GM20431 (cell line): ENCODE results near the gene TMEFF2.

Experiments
- in situ Hi-C: fragments of 300-500 bp; cut with MseI, MboI; formaldehyde crosslinking; loops from one replicate; pipeline ENCODE4 v1.15.0; 2020; ENCODE audit warnings: low sequenced_read_pairs; ENCODE audit not compliant: unreplicated experiment

The TMEFF2 gene

DNA sequence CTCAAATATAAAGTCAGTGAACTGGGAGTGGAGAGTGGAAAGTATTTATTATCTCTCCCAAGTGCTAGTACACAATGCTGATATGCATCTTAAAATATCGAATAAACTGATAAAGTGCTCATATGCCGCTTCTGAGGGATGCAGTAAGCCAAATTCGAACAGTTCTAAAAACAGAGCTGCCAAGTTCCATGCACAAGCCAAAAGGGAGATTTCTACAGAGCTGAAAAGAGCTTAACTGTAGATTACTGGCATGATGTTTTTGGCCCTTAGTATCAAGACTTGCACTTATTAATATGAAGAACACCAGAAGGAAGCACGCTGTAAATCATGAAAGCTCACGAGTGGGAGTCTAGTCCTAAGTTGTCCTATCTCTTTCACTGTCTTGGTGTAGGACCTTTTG is 7.9 kb downstream of the TMEFF2 start:
- in situ Hi-C loops = no loop called here

DNA sequence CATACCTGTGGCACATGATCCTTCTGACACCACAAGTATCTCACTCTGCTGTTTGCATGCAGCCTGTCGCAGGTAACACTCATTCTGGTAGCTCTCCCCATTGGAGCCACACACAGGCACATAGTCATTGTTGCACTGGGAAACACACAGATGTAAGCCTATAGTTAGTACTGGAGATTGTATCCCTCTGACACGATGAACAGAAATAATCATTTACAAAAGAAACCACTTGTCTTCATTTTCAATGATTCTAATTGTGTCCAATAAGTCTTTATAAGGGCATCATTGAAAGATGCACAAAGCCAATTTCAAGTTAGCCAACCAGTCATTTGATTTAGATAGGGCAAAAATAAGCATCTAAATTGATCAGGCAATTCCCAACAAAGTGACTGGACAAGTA is 10.4 kb downstream of the TMEFF2 start:
- in situ Hi-C loops = no loop called here

DNA sequence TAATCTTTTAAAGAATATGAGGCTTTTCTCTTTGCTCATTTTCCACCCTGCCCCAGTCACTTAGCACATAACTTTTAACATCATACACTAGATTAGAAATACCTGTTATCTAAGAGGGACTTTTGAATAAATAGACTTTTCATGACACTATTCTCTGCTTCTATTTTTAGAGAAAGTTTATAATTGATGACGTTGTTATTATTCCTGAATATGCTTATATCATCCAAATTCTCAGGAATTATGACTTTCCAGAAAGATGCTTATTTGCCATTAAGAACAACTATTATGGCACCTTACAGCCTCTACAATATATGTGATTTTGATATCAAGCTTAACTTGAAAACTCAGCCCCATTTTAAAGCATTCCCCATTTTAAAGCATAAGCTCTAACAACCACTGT is 11.4 kb downstream of the TMEFF2 start:
- in situ Hi-C loops = no loop called here

DNA sequence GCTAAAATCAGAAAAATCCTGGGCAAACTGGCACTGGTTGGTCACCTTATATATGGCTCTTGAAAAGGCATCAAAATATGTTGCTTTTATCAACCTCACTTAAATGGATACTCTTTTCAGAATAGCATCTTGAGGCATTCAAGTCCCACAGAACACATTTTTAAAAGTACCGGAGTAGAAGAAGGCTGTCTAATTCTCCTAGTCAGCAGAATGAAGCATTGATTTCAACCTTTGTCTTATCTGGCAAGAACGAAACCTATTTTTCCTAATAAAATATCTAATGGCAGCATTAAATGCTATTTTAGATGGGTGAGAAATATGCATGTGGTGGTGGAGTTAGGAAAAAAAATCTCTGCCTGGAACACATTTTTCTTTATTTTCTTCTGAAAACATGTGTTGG is 27.8 kb downstream of the TMEFF2 start:
- in situ Hi-C loops = loop anchor here (10.0 to 25.0 kb wide), 2 partner anchors 355 to 602 kb away; no protein-coding TSS in a partner anchor

DNA sequence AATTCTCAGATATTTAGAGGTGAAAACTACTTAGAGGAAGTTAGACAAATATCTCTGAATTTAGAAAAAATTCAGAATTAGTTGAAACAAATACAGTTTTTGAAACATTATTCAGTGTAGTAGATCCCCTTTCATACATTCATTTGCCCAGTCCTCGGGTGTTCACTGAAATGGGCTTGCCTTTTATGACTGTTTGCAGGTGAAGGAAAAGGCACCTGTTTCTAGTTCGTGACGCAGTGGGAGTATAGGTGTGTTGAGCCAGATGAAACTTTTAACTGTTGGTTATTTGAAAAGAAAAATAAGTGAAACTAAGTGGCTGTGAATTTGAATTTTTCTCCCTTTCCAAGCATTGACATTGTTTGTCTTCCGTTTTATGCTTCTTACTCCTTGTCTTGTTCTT is 28.9 kb downstream of the TMEFF2 start:
- in situ Hi-C loops = loop anchor here (10.0 to 25.0 kb wide), 2 partner anchors 354 to 601 kb away; no protein-coding TSS in a partner anchor

DNA sequence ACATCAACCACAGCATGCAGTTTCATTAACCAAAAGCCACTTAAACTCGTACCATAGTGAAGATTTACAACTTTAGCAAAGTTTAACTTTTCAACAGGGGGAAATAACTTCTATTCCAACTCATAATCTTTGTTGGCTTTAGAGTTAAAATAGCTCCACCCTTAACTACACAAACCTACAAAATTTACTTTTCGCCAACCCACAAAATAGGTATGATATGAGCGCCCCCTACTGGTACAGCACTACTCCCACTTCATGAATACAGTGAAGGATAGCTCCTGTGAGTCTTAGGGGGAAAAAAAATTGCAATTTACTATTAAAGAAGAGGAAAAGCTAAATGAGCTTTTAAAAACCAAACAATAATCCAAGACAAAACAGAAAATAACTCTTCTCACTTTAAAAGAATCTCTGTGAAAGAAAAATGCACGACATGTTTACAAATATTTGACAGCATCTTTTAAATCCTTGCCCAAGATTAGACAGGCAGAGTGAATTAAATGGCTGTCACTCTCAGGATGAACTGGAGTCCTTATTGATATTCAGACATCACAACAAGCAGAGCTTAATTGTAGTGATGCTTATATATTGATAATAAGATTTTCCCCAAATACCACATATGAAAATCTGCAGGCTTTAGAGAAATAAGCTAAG is 32.2 kb downstream of the TMEFF2 start:
- in situ Hi-C loops = loop anchor here (10.0 to 25.0 kb wide), 2 partner anchors 350 to 598 kb away; no protein-coding TSS in a partner anchor

DNA sequence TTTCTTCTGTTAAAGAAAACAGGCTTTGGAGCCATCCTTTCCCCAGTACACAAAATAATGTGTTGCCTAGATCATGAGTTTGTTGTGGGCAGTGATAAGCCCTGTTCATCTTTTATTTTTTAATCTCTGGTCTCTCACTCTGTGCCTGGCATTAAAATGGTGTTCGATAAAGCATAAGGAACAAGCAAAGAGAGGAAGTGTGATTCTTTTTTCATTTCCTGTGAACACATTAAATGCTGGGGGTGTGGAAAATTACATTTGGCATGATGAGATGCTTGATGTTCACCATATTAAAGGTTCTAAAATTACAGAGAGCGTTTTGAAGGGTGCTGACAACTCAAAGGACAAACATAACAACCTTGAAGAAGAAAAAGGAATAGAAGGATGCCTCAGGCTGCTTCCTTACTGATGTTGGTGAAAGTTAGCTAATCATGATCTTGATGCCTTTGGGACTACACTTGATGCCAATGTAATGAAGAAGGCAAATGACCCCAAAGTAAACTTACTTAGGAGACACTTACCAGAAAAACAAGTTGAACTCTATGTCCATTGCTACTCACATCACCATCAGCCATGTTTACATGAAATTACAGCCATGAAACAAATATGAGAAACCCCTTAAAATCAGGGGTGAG is 33.0 kb downstream of the TMEFF2 start:
- in situ Hi-C loops = loop anchor here (10.0 to 25.0 kb wide), 2 partner anchors 349 to 597 kb away; no protein-coding TSS in a partner anchor

GRCh38 chr2:192159736-192160135 is 35.0 kb downstream of the TMEFF2 start:
- in situ Hi-C loops = loop anchor here (10.0 to 25.0 kb wide), 2 partner anchors 347 to 595 kb away; no protein-coding TSS in a partner anchor

DNA sequence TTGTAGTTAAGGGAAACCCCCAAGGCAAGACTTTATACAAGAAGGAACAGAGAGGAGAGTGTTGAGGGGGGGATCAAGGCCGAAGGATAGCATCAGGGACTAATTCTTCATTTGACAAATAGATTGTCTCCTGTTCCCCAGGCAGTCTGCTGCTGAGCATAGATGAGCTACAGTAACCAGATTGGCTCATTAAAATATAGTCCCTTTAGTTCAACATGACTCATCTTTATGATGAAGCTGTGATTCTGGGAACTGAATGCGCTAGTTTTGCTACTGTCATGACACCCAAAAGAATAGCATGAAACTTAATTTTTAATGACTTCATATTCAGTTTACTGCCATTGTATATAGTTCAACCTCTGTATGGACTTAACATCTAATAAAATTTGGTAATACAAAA is 35.5 kb downstream of the TMEFF2 start:
- in situ Hi-C loops = loop anchor here (25.0 kb wide), 1 partner anchor 347 kb away; no protein-coding TSS in a partner anchor

- in situ Hi-C loops = loop anchor here (25.0 kb wide), 1 partner anchor 345 kb away; no protein-coding TSS in a partner anchor
These were observed 37.0 kb downstream of the TMEFF2 start for GRCh38 chr2:192157776-192158175.

DNA sequence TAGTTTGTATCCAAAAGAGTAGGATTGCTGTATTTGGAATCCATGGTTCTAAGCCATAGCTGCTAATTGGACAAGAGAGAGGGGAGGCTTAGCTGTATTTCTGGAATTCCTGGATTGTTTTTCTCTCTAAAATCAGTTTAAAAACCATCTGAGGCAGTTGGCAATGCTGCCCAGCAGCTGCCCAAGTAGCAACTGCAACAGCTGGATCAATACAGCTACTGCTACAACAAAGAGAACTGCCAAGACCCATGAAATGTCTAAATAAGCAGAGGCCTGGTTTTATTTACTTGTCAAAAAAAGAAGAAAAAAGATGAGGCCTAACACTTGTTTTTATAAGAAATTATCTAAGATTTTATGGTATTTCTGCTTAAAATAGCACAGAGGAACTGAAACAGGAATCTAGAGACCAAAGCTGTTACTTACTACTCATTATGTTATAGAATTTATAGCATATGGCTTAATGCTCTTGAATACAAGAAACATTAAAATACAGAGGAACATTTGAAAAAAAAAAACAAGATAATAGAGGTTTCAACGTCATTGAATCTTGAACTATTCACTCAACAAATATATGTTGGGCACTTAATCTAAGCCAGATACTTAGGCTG is 39.1 kb downstream of the TMEFF2 start:
- in situ Hi-C loops = loop anchor here (25.0 kb wide), 1 partner anchor 343 kb away; no protein-coding TSS in a partner anchor

- in situ Hi-C loops = loop anchor here (25.0 kb wide), 1 partner anchor 341 kb away; no protein-coding TSS in a partner anchor
These were observed 41.2 kb downstream of the TMEFF2 start for GRCh38 chr2:192153561-192153960.

GRCh38 chr2:192151853-192152252 is 42.9 kb downstream of the TMEFF2 start:
- in situ Hi-C loops = loop anchor here (25.0 kb wide), 1 partner anchor 340 kb away; no protein-coding TSS in a partner anchor

GRCh38 chr2:192150166-192150565 is 44.6 kb downstream of the TMEFF2 start:
- in situ Hi-C loops = loop anchor here (25.0 kb wide), 1 partner anchor 338 kb away; no protein-coding TSS in a partner anchor

DNA sequence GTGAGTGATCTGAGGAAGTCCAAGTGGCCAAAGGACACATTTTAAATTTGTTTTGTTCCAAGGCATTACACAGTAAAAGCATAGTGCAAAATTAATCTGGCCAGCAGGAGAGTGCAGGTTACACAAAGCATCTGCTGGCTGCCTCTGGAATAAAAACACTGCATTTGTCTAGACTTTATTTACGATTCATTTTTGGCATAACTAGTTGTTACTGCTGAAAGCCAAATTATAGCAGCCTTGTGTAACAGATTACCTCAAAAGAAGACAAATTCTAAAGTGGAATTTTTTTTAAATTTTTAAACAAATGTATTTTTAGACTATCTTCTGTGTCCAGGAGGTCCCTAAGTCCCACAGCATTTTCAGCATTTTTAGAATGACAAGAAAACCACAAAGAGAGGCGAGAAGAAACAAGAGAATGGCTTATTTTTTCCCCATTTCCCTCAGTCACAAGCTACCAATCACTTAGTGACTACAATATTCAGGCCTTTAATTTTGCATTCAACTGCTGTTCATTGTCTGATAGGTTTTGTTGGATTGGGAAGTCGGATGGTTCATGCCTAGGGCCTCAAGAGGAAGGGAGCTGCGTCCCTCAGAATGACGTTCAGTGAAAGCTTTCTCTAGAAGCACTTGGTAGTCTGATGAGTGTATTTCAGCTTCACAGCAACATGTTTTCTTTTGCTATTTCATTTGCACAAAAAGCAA is 46.0 kb downstream of the TMEFF2 start:
- in situ Hi-C loops = no loop called here

DNA sequence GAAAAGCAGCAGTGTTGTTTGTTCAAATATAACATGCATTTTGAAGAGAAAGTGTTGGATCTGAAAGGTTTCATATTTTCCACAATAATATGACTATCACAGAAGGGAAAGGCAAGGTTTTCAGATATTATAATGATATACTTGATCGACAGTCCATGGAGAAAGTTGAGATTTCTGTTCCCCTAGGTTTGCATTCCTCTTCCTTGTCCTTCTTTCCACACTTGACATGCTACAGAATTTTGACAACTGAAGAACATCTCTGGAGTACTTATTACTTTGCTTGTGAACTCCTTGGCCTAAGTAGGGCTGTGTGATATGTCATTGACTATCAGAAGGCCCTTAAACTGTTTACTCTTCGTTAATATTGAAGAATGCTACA is 46.5 kb downstream of the TMEFF2 start:
- in situ Hi-C loops = no loop called here

- in situ Hi-C loops = no loop called here
These were observed 48.4 kb downstream of the TMEFF2 start for GRCh38 chr2:192146069-192147015.

DNA sequence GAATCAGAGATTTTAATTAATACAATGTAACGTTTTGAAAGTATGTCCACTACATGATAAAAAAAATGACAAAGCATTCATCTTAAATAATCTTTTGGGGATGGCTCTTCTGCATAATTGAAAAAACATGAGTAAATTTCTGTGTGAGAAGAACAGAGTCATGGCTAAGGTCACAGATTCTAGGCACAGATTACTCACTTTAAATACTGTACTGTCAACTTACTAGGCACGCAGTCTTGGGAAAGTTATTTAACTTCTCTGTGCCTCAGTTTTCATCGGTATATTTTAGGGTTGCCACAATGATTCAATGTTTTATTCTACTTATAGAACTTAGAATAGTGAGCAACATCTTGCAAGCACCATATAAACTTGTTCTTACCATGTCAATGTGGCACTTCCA is 49.2 kb downstream of the TMEFF2 start:
- in situ Hi-C loops = no loop called here

DNA sequence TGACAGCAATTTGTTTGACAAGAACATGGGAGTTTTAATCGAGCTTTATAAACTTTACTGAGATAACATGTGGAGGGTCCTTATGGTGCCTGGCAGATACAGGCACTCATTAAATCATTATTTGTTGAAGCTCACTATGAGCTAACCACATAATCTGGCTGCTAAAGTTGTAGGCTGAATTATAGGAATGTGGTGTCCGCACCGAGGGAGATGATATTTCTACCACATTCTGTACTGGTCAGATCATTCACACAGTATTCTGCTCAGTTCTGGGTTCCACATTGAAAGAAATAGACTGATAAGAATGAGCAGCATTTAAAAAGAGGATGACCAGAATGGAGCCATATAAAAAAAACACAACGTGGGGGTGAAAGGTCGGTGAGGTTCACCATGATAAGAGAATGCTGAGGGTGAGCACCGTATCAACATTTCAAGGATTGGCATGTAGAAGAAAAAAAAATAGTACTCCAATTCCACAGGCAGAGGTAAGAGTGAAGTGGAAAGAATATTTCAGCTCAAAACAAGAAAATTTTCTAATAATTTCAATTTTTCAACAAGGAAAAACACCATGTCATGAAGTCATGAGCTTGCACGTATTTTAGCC is 54.4 kb downstream of the TMEFF2 start:
- in situ Hi-C loops = no loop called here
